CD14-positive monocyte (primary cell): ENCODE results near the gene ZNF451. TPM values are rescaled to one million over a fixed set of nuclear protein-coding genes. Genes with fewer than 3 reads are reported as not detected.
A peak's percentile ranks its signal among the peaks of the same experiment; 100 is the strongest.
"Not testable (repeated sequence)": the region's sequence is repeated elsewhere in the genome, so short reads cannot be mapped to it uniquely, and the experiment has no call there.

Source experiments
- DNase-seq, 3 donors: peaks; one replicate each; pipeline ENCODE4 v3.0.0-alpha.2; 2011 to 2022
- H2AFZ ChIP-seq: 2 replicates; pipeline ENCODE4 v1.6.0; 2012; ENCODE audit warnings: mild to moderate bottlenecking, low read depth, low read length, inconsistent platforms; ENCODE audit not compliant: insufficient read depth, poor library complexity, severe bottlenecking
- H3K27ac ChIP-seq, 2 donors: 1 replicate in 1 of 2; 2 replicates in 1 of 2; pipeline ENCODE4 v1.5.1; 2012 to 2013; ENCODE audit warnings: low read length in 2 of 2, control low read depth in 1 of 2, inconsistent platforms in 1 of 2, low read depth in 1 of 2, mild to moderate bottlenecking in 1 of 2
- H3K27me3 ChIP-seq, 2 donors: one replicate each; pipeline versions ENCODE4 v1.6.0 to v1.6.1; 2011 to 2013; ENCODE audit warnings: low read length in 2 of 2; ENCODE audit not compliant: control insufficient read depth in 2 of 2, insufficient read depth in 2 of 2
- H3K36me3 ChIP-seq, 2 donors: replicated peaks in 1 of 2; 1 replicate in 1 of 2; 2 replicates in 1 of 2; pipeline versions ENCODE4 v1.5.1 to v1.6.1; 2012 to 2013; ENCODE audit warnings: low read length in 2 of 2, control low read depth in 1 of 2, inconsistent platforms in 1 of 2, mild to moderate bottlenecking in 1 of 2; ENCODE audit not compliant: insufficient read depth in 2 of 2, control insufficient read depth in 1 of 2
- H3K4me1 ChIP-seq, 2 donors: 1 replicate in 1 of 2; 2 replicates in 1 of 2; pipeline versions ENCODE4 v1.5.1 to v1.6.1; 2012 to 2013; ENCODE audit warnings: low read length in 2 of 2, control low read depth in 1 of 2, inconsistent platforms in 1 of 2, mild to moderate bottlenecking in 1 of 2, moderate library complexity in 1 of 2; ENCODE audit not compliant: insufficient read depth in 2 of 2, control insufficient read depth in 1 of 2
- H3K4me2 ChIP-seq: replicated peaks from 2 replicates; pipeline ENCODE3; 2012; ENCODE audit warnings: low read length, moderate library complexity, mild to moderate bottlenecking; ENCODE audit not compliant: poor library complexity, severe bottlenecking; ENCODE audit errors: extremely low read depth
- H3K4me3 ChIP-seq, 3 experiments: fragments of 200-600 bp in 1 of 3; sonication (generic) in 1 of 3; replicated peaks in 1 of 3; 1 replicate in 2 of 3; 2 replicates in 1 of 3; pipeline ENCODE4 v1.5.1; 2011 to 2013; ENCODE audit warnings: low read length in 3 of 3, mild to moderate bottlenecking in 3 of 3, control low read depth in 2 of 3, low read depth in 2 of 3, inconsistent platforms in 1 of 3, moderate library complexity in 1 of 3
- H3K79me2 ChIP-seq: 2 replicates; pipeline ENCODE4 v1.6.0; 2012; ENCODE audit warnings: mild to moderate bottlenecking, control low read depth, inconsistent platforms, low read length, moderate library complexity; ENCODE audit not compliant: insufficient read depth
- H3K9ac ChIP-seq: 2 replicates; pipeline ENCODE4 v1.6.0; 2017; ENCODE audit warnings: low read length, mild to moderate bottlenecking; ENCODE audit not compliant: insufficient read depth, poor library complexity, severe bottlenecking
- H3K9me3 ChIP-seq, 2 donors: replicated peaks in 1 of 2; 1 replicate in 1 of 2; 2 replicates in 1 of 2; pipeline versions ENCODE4 v1.5.1 to v1.6.1; 2012 to 2013; ENCODE audit warnings: low read length in 2 of 2, control low read depth in 1 of 2; ENCODE audit not compliant: control insufficient read depth in 1 of 2, insufficient read depth in 1 of 2
- H4K20me1 ChIP-seq: 2 replicates; pipeline ENCODE4 v1.6.0; 2012; ENCODE audit warnings: mild to moderate bottlenecking, low read length, control low read depth, moderate library complexity; ENCODE audit not compliant: insufficient read depth
- H3K27ac Mint-ChIP-seq, 7 donors: one replicate each; pipeline ENCODE4 v1.8.0; 2020; ENCODE audit warnings: mild to moderate bottlenecking in 7 of 7, mixed read lengths in 7 of 7, moderate library complexity in 6 of 7, inconsistent platforms in 2 of 7
- H3K27me3 Mint-ChIP-seq, 3 donors: one replicate each; pipeline ENCODE4 v1.8.0; 2021 to 2022; ENCODE audit warnings: low read depth in 3 of 3, mild to moderate bottlenecking in 3 of 3, mixed read lengths in 3 of 3, moderate library complexity in 3 of 3, inconsistent platforms in 1 of 3
- H3K36me3 Mint-ChIP-seq, 2 donors: one replicate each; pipeline ENCODE4 v1.8.0; 2020; ENCODE audit warnings: mixed read lengths in 2 of 2, inconsistent platforms in 1 of 2, mild to moderate bottlenecking in 1 of 2
- H3K4me1 Mint-ChIP-seq: one replicate; pipeline ENCODE4 v1.8.0; 2020; ENCODE audit warnings: mild to moderate bottlenecking, mixed read lengths
- H3K4me3 Mint-ChIP-seq, 2 donors: one replicate each; pipeline ENCODE4 v1.8.0; 2020; ENCODE audit warnings: mild to moderate bottlenecking in 2 of 2, mixed read lengths in 2 of 2, moderate library complexity in 1 of 2
- H3K9me3 Mint-ChIP-seq, 7 donors: one replicate each; pipeline ENCODE4 v1.8.0; 2020 to 2022; ENCODE audit warnings: mixed read lengths in 7 of 7, mild to moderate bottlenecking in 6 of 7, moderate library complexity in 6 of 7, inconsistent platforms in 2 of 7
- WGBS: methylation state at CpG from one replicate; pipeline ENCODE4 v1.1.5; 2013; ENCODE audit warnings: missing lambda C conversion rate; ENCODE audit not compliant: insufficient coverage; 5-methylcytosine and 5-hydroxymethylcytosine counted together
- intact Hi-C, 2 donors: fragments of 100-400 bp; cut with micrococcal nuclease; formaldehyde crosslinking; loops; one replicate each; pipeline versions ENCODE4 v1.15.0 to v1.15.1; 2023
- polyA minus RNA-seq: library from RNA; depleted of rRNA, polyadenylated mRNA; stranded (reverse); fragments of >200 nt; gene quantifications from 2 replicates; pipeline ENCODE4 v1.2.3, GENCODE V29; 2012
- polyA plus RNA-seq, 3 donors: library from polyadenylated mRNA; depleted of rRNA in 1 of 3; unstranded in 2 of 3; stranded (reverse) in 1 of 3; fragments of 300-500 nt in 2 of 3; fragments of >200 nt in 1 of 3; fragmentation: Illumina TruSeq in 2 of 3; gene quantifications; 1 replicate in 2 of 3; 2 replicates in 1 of 3; pipeline ENCODE4 v1.2.3, GENCODE V29; 2012 to 2021
- total RNA-seq, 12 experiments: library from RNA in 1 of 12; stranded (reverse) in 1 of 12; fragments of 120-200 nt in 1 of 12; gene quantifications; one replicate each; pipeline ENCODE4 v1.2.4 and lab custom pipeline; 2013 to 2026; ENCODE audit warnings: mixed read lengths in 6 of 12, inconsistent platforms in 1 of 12
- TF ChIP-seq, protein P1 (sequence below): fragments of 200-600 bp; IDR thresholded peaks from one replicate; pipeline ENCODE4 v1.8.0; 2022; ENCODE audit warnings: antibody characterized with exemption, mild to moderate bottlenecking

ZNF451 gene
- total RNA-seq (2013): 37.7 TPM
- polyA plus RNA-seq: 10 to 100 TPM in 2 of 3 donors, 1 to 10 TPM in 1; 7.9 to 22.0 (median 19.1) TPM
- 23.0 and 27.7 TPM in 2 replicates for polyA minus RNA-seq
- 98.6 to 212 (median 150) reads per million in 11 experiments for total RNA-seq (lab: John Stamatoyannopoulos, UW)

GRCh38 chr6:57089687-57090457, at the start of gene ZNF451:
Gene ZNF451, plus strand, starts transcription at chr6:57090188. Its CDS starts 66 bp downstream, at chr6:57090254.
- Histone ChIP-seq H3K4me3 (peak within 1 kb of the TSS; percentile 47 to 76 (median 54)), H3K4me2 (peak within 1 kb of the TSS; percentile 79), H3K36me3 (peaks cover 6 to 19% of the 10 kb centered on the region in 2 donors), H3K9ac (peak within 1 kb of the TSS; percentile 73), H3K27me3 (no peaks in the 10 kb centered on the region), H3K79me2 (peaks cover 37% of the 10 kb centered on the region), H3K9me3 (no peaks in the 10 kb centered on the region), H4K20me1 (peaks cover 34% of the 10 kb centered on the region), H3K27ac (peak within 1 kb of the TSS; percentile 67 to 80), H2AFZ (peak within 1 kb of the TSS; percentile 80), H3K4me1 (peaks cover 15 to 17% of the 10 kb centered on the region in 2 donors)
- Mint-ChIP-seq H3K27ac (peak within 1 kb of the TSS; percentile 73 to 94 (median 90)), H3K4me3 (peak within 1 kb of the TSS; percentile 79 to 88), H3K9me3 (peaks cover 0 to 2% (median 0%) of the 10 kb centered on the region in 7 donors), H3K36me3 (peaks cover 11 to 18% of the 10 kb centered on the region in 2 donors), H3K27me3 (peaks cover 0 to 1% (median 0%) of the 10 kb centered on the region in 3 donors), H3K4me1 (peaks cover 31% of the 10 kb centered on the region)
- 0% methylated on average over 40 of the region's 58 CpGs for WGBS
- intact Hi-C loops: no loop called here
- TF ChIP-seq, protein P1, sequence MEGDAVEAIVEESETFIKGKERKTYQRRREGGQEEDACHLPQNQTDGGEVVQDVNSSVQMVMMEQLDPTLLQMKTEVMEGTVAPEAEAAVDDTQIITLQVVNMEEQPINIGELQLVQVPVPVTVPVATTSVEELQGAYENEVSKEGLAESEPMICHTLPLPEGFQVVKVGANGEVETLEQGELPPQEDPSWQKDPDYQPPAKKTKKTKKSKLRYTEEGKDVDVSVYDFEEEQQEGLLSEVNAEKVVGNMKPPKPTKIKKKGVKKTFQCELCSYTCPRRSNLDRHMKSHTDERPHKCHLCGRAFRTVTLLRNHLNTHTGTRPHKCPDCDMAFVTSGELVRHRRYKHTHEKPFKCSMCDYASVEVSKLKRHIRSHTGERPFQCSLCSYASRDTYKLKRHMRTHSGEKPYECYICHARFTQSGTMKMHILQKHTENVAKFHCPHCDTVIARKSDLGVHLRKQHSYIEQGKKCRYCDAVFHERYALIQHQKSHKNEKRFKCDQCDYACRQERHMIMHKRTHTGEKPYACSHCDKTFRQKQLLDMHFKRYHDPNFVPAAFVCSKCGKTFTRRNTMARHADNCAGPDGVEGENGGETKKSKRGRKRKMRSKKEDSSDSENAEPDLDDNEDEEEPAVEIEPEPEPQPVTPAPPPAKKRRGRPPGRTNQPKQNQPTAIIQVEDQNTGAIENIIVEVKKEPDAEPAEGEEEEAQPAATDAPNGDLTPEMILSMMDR: no peak
- peak; percentile 88 to 90 (median 88) for DNase-seq

DNA sequence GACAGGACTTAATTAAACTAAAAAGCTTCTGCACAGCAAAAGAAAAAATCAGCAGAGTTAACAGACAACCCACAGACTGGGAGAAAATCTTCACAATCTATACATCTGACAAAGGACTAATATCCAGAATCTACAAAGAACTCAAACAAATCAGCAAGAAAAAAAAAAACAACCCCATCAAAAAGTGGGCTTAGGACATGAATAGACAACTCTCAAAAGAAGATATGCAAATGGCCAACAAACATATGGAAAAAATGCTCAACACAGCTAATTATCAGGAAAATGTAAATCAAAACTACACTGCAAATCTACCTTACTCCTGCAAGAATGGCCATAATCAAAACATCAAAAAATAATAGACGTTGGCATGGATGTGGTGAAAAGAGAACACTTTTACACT, 45.9 kb upstream of the ZNF451 start:
- H3K4me2 ChIP-seq, H3K4me3 Mint-ChIP-seq: not testable (repeated sequence)

More for the DNA sequence above, 45.9 kb upstream of the ZNF451 start:
- H3K9me3 ChIP-seq, H3K4me3 ChIP-seq, H3K27ac Mint-ChIP-seq, H3K9ac ChIP-seq, H3K36me3 Mint-ChIP-seq, DNase-seq, H3K36me3 ChIP-seq, intact Hi-C loops, H2AFZ ChIP-seq, H3K27ac ChIP-seq, H4K20me1 ChIP-seq, H3K9me3 Mint-ChIP-seq, H3K27me3 ChIP-seq: not testable (repeated sequence)
- Mint-ChIP-seq H3K4me1 (peaks cover 14% of the 10 kb centered on the region), H3K27me3 (peaks cover 10 to 15% (median 13%) of the 10 kb centered on the region in 3 donors)
- peaks cover 13% of the 10 kb centered on the region for H3K79me2 ChIP-seq
- H3K4me1 ChIP-seq: peaks cover 4 to 13% of the 10 kb centered on the region in 2 donors
- WGBS: no CpG with 5 or more reads among the region's 1 CpG
